Dedifferentiated amniotic fluid mesenchymal stem cell (primary cell): ENCODE data around the gene PLOD1.
A peak's percentile ranks its signal among the peaks of the same experiment; 100 is the strongest.
"Not testable (repeated sequence)": the region's sequence is repeated elsewhere in the genome, so short reads cannot be mapped to it uniquely, and the experiment has no call there.

Experiments used
- DNase-seq: peaks from one replicate; pipeline ENCODE4 v3.0.0-alpha.2; 2016; ENCODE audit errors: extremely low spot score

PLOD1 gene

GRCh38 chr1:11938722-11939526, 4.4 kb downstream of the PLOD1 start:
- DNase-seq = no peak

GRCh38 chr1:11939794-11940193, 5.3 kb downstream of the PLOD1 start:
- not testable (repeated sequence) for DNase-seq

GRCh38 chr1:11940260-11940921, 5.9 kb downstream of the PLOD1 start:
- peak; percentile 39 for DNase-seq

- DNase-seq = no peak
These were observed 7.8 kb downstream of the PLOD1 start for GRCh38 chr1:11942280-11942679.

- DNase-seq = no peak
These were observed 9.1 kb downstream of the PLOD1 start for GRCh38 chr1:11943619-11944018.

GRCh38 chr1:11944358-11944931, 9.9 kb downstream of the PLOD1 start:
- no peak for DNase-seq

GRCh38 chr1:11946647-11947046, 12.1 kb downstream of the PLOD1 start:
- no peak for DNase-seq

GRCh38 chr1:11948822-11949458, 14.4 kb downstream of the PLOD1 start:
- DNase-seq = no peak

GRCh38 chr1:11951901-11952300, 17.4 kb downstream of the PLOD1 start:
- DNase-seq = no peak

GRCh38 chr1:11952455-11953109, 18.1 kb downstream of the PLOD1 start:
- no peak for DNase-seq

GRCh38 chr1:11955221-11955620, 20.7 kb downstream of the PLOD1 start:
- DNase-seq = no peak

GRCh38 chr1:11957398-11957797, 22.9 kb downstream of the PLOD1 start:
- DNase-seq = no peak

GRCh38 chr1:11957897-11958296, 23.4 kb downstream of the PLOD1 start:
- DNase-seq = no peak

- no peak for DNase-seq
These were observed 25.8 kb downstream of the PLOD1 start for GRCh38 chr1:11960276-11960675.

GRCh38 chr1:11960715-11961114, 26.2 kb downstream of the PLOD1 start:
- no peak for DNase-seq

GRCh38 chr1:11961230-11961629, 26.7 kb downstream of the PLOD1 start:
- DNase-seq = no peak

- no peak for DNase-seq
These were observed 29.1 kb downstream of the PLOD1 start for GRCh38 chr1:11963622-11964021.

- no peak for DNase-seq
These were observed 30.1 kb downstream of the PLOD1 start for GRCh38 chr1:11964656-11965055.

- no peak for DNase-seq
These were observed 32.6 kb downstream of the PLOD1 start for GRCh38 chr1:11967028-11967547.

GRCh38 chr1:11970441-11971185, 36.1 kb downstream of the PLOD1 start:
- no peak for DNase-seq

GRCh38 chr1:11977625-11978024, 43.1 kb downstream of the PLOD1 start:
- DNase-seq = peak; percentile 85
